Mucosa of descending colon (tissue), 3 donors: ENCODE data around the gene METAP1D. TPM values are rescaled to one million over a fixed set of nuclear protein-coding genes. Genes with fewer than 3 reads are reported as not detected.
"Not testable (repeated sequence)": the region's sequence is repeated elsewhere in the genome, so short reads cannot be mapped to it uniquely, and the experiment has no call there.

Experiments used
- ATAC-seq: fragments of 200-7000 bp; cut with Tn5 transposase; one replicate; pipeline ENCODE4 v1.9.1; 2020; ENCODE audit warnings: mild to moderate bottlenecking, moderate library complexity
- DNase-seq, 3 donors: peaks; one replicate each; pipeline ENCODE4 v3.0.0-alpha.2; 2020
- H3K36me3 ChIP-seq: fragments of 200-600 bp; one replicate; pipeline ENCODE4 v1.8.0; 2021; ENCODE audit warnings: low read depth, mild to moderate bottlenecking
- H3K4me1 ChIP-seq: fragments of 200-600 bp; one replicate; pipeline ENCODE4 v1.8.0; 2021; ENCODE audit warnings: low read depth, mild to moderate bottlenecking
- H3K4me3 ChIP-seq: fragments of 200-600 bp; one replicate; pipeline ENCODE4 v1.8.0; 2021; ENCODE audit warnings: mild to moderate bottlenecking
- H3K9me3 ChIP-seq: fragments of 200-600 bp; one replicate; pipeline ENCODE4 v1.8.0; 2021; ENCODE audit warnings: mild to moderate bottlenecking
- intact Hi-C, 2 donors: fragments of 100-400 bp; cut with DNase I in 1 of 2; cut with micrococcal nuclease in 1 of 2; formaldehyde crosslinking; loops; one replicate each; pipeline versions ENCODE4 v1.11.0 to v1.11.1; 2022; cut with DNase I, micrococcal nuclease
- total RNA-seq, 3 donors: library from RNA; stranded (reverse); fragmentation: NEBNext Ultra II Directional in 2 of 3; extraction: Animal tissue kit (Norgen Biotek cat#: 25700) in 2 of 3; gene quantifications; one replicate each; pipeline versions ENCODE4 v1.2.1 to v1.2.4, GENCODE V29; 2021 to 2023
- TF ChIP-seq, protein P1 (sequence below): fragments of 200-600 bp; IDR thresholded peaks from one replicate; pipeline ENCODE4 v1.8.0; 2022; ENCODE audit warnings: antibody characterized with exemption, mild to moderate bottlenecking
- donor health status: DM: no; HTN: no; CAD: no; lungs with moderate emphysema.
- donor health status: DM: no; HTN: no; CAD: no.
- donor health status: DM: no; HTN: yes; CAD: no.

METAP1D gene
- total RNA-seq, 3 donors from 2014 or later: 5.5 to 10.4 (median 6.7) TPM

DNA sequence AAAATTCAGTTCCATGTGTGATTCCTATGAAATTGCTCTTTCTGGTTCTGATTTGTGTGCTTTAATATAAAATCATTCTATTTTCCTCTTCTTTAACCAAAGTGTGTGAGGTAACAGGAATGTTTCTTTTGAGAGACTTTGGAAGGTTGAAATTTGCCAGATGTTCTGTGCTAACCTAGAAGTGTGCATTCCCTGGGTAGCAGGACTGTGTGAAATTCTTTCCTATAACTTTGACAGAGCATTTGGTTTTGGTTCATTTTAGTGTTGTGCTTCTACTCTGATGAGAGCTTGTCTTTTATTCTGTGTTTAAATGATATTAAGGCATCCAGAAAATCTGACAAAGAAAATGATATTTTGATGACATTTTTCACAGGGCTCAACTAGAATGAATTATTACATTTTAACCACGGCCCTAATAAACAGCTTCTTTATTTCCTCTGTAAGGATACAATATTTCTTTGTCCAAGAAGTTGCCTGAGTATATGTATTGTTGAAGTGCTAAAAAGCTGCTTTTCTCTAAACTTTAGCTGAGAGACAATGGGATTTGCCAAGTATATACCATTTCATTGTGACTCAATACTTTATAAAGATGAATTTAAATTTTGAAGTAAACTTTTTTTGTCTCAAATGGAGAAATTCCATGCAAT is 50.8 kb downstream of the METAP1D start:
- ATAC-seq (no peak), DNase-seq (no peak)
- TF ChIP-seq, protein P1, sequence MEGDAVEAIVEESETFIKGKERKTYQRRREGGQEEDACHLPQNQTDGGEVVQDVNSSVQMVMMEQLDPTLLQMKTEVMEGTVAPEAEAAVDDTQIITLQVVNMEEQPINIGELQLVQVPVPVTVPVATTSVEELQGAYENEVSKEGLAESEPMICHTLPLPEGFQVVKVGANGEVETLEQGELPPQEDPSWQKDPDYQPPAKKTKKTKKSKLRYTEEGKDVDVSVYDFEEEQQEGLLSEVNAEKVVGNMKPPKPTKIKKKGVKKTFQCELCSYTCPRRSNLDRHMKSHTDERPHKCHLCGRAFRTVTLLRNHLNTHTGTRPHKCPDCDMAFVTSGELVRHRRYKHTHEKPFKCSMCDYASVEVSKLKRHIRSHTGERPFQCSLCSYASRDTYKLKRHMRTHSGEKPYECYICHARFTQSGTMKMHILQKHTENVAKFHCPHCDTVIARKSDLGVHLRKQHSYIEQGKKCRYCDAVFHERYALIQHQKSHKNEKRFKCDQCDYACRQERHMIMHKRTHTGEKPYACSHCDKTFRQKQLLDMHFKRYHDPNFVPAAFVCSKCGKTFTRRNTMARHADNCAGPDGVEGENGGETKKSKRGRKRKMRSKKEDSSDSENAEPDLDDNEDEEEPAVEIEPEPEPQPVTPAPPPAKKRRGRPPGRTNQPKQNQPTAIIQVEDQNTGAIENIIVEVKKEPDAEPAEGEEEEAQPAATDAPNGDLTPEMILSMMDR: no peak
- Histone ChIP-seq H3K36me3 (no peaks in the 10 kb centered on the region), H3K4me3 (no peak overlapping the region), H3K4me1 (no peaks in the 10 kb centered on the region), H3K9me3 (no peaks in the 10 kb centered on the region)
- intact Hi-C loops: no loop called here

DNA sequence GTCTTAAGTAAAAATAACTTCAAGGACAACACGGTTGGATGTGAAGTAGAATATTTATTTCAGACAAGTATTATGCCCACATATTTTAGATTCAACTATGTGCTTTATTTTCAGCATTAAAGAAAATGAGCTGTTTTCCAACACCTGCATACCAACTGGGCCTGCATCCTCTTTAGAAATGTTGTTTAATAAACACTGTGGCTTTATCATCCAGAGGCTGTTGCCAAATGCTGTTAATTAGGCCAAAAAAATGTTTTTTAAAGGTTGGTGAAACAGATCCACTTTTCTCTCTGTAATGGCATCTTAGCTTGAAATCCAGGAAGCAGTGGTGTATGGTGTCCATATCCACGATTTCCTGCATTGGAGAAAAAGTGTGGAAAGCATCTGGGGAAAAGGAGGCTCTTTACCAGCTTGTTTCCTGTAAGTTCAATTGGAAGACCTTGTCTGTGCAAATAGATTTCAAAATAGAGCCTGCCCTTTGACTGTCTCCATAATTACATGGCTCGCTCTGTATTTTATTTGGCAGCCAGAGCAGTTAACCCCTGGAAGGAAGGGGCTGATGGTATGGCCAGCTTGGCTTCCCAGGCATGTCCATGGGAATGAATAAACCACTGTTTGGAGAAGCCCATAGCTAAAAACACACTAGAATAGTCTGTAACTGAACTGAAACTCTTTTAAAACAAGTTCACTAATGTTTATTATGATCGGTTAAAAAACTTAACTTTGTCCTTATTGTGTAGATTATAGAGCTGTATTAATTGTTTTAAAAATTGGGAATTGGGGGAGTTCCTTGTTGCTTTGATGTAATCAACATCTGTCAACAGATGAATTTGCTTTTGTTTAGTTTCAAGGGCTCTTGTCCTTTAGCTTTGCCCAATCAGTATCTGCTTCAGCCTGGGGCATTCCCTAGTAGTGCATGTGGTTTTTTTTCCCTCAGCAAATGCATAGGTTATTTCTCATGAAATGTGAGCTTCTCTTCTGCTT is 52.5 kb downstream of the METAP1D start:
- intact Hi-C loops: no loop called here
- no peak for ATAC-seq
- Histone ChIP-seq H3K9me3 (no peaks in the 10 kb centered on the region), H3K4me1 (no peaks in the 10 kb centered on the region), H3K4me3 (no peak overlapping the region), H3K36me3 (no peaks in the 10 kb centered on the region)
- TF ChIP-seq, protein P1: no peak
- no peak for DNase-seq

DNA sequence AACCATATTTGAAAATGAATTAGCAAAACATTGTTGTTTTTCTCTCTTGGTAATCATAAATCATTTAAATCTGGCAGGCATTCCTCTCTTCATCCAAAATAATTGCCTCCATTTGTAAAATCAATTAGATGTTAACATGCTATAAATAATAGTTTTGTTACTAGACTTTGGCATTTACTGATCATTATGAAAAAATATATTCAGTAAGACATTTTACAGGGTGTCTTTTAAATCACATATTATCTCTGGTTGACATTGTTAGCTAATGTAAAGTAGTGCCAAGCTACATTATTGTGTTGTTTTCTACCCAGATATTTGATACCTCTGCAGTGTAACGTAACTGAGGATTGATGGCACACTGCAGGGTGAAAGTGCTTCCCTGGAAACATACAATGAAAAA is 53.7 kb downstream of the METAP1D start:
- H3K4me1 ChIP-seq: no peaks in the 10 kb centered on the region
- no peaks in the 10 kb centered on the region for H3K9me3 ChIP-seq
- H3K36me3 ChIP-seq: no peaks in the 10 kb centered on the region
- H3K4me3 ChIP-seq: no peak overlapping the region
- intact Hi-C loops: no loop called here
- TF ChIP-seq, protein P1: no peak
- DNase-seq: no peak
- ATAC-seq: no peak

DNA sequence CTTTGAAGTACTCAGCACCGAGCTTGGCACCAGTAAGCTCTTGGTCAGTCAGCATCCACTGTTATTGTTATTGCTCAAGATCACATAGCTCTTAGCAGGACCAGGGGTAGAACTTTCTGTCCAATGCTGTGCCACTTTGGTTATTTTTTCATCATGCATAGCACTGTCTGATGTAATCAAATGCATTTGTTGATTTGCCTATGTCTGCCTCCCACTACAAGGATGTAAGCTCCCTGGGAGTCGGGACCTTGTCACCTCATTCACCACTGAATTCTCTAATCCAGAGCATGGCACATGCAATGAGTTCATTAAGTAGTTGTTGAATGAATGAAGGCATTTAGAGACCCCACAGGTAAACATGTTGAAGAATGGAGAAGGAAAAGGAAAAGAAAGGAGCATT is 56.5 kb downstream of the METAP1D start:
- Histone ChIP-seq H3K36me3 (no peaks in the 10 kb centered on the region), H3K9me3 (no peaks in the 10 kb centered on the region), H3K4me3 (no peak overlapping the region), H3K4me1 (no peaks in the 10 kb centered on the region)
- ATAC-seq (no peak), DNase-seq (no peak)
- TF ChIP-seq, protein P1: no peak
- intact Hi-C loops: no loop called here

DNA sequence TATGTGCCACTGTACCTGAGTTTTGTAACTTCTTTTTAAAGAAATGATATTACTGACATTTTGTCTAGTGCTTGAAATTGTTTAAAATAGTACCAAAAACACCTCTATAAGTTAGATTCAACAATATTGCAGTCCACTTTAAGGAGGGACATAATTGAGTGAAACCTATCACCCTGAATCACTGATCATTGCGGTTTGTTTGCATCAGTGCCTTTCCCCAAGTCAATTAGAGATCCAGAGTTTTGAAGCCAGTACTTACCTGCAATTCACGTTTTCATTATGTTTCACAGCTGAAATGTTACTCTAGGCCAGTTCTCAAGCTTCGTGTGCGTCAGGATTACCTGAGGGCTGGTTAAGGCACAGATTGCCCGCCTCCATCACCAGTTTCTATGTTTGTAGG is 58.9 kb downstream of the METAP1D start:
- intact Hi-C loops: no loop called here
- no peak for ATAC-seq
- Histone ChIP-seq H3K4me1 (no peaks in the 10 kb centered on the region), H3K4me3 (no peak overlapping the region), H3K9me3 (no peaks in the 10 kb centered on the region), H3K36me3 (no peaks in the 10 kb centered on the region)
- TF ChIP-seq, protein P1: no peak
- DNase-seq: no peak

DNA sequence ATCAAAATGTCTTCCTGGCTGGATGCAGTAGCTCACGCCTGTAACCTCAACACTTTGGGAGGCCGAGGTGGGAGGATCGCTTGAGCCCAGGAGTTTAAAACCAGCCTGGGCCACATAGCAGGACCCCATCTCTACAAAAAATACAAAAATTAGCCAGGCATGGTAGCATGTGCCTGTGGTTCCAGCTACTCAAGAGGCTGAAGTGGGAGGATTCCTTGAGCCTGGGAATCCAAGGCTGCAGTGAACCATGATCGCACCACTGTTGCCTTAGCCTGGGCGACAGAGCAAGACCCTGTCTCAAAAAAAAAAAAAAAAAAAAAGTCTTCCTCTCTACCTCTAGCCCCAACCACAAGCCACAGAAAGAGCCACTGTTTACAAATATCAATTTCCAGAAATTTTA is 60.4 kb downstream of the METAP1D start:
- DNase-seq, intact Hi-C loops, H3K4me1 ChIP-seq, H3K9me3 ChIP-seq, ATAC-seq, H3K4me3 ChIP-seq, H3K36me3 ChIP-seq: not testable (repeated sequence)
